Measurements from ENCODE around the gene ENPP6. TPM values are rescaled to one million over a fixed set of nuclear protein-coding genes. Genes with fewer than 3 reads are reported as not detected.

ENPP6 gene
- polyA plus RNA-seq, 1 of the 3 experiments (the other 2 are of a cell fraction), result not detected

DNA sequence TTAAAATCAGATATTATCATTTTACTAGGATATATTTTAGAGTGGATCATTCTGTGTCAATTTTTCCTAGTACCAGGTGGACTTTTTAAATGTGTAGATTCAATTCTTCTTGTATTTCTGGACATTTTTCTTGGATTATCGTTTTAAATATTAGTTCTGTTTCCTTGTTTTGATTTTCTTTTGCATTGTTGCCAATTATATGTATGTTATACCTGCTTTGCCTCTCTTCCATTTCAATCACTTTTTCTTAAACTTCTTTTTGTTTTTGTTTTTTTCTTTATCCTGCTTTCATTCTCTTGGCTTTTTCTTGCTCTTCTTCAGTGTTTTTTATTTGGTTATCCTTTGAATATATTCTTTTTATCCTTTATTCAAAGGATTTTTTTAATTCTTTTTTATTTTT lies 171.5 kb downstream of the ENPP6 start:
- Histone ChIP-seq H3K36me3 (replicated peaks in 1 of 2; ENCODE audit: control insufficient read depth in 1 of 2, insufficient read depth in 2 of 2, low read length in 1 of 2) (no peaks in the 10 kb centered on the region), H3K4me3 (ENCODE audit: low read depth in 2 of 2, low read length in 1 of 2) (no peak overlapping the region), H3K4me1 (ENCODE audit: control insufficient read depth in 1 of 2, insufficient read depth in 2 of 2, low read depth in 1 of 2, low read length in 1 of 2) (no peaks in the 10 kb centered on the region), H3K4me2 (no peak overlapping the region), H3K27me3 (ENCODE audit: insufficient read depth) (no peaks in the 10 kb centered on the region), H3F3A (replicated peaks; ENCODE audit: insufficient read depth) (no peaks in the 10 kb centered on the region), H3K79me2 (ENCODE audit: insufficient read depth) (no peaks in the 10 kb centered on the region), H3K9me2 (no peaks in the 10 kb centered on the region), H2AFZ (ENCODE audit: low read depth) (no peak overlapping the region), H3K27ac (ENCODE audit: low read depth in 2 of 2, low read length in 1 of 2) (no peak overlapping the region), H3K9ac (no peak overlapping the region), H4K20me1 (ENCODE audit: insufficient read depth) (no peaks in the 10 kb centered on the region), H3K9me3 (peaks cover 12% of the 10 kb centered on the region; the same call in 1 of the 2 replicates)
- no peak for DNase-seq
- ChIA-PET CTCF (no interaction called here), POLR2A (no interaction called here)
- TF ChIP-seq RFX5 (IDR thresholded peaks at IDR 0.05; ENCODE audit: low read length), result no peak
- no peak for TF ChIP-seq RCOR1 (IDR thresholded peaks at IDR 0.05; ENCODE audit: low read length)
- 7% methylated on average over 1 of the region's 1 CpG for WGBS (ENCODE audit: low lambda C conversion rate)

DNA sequence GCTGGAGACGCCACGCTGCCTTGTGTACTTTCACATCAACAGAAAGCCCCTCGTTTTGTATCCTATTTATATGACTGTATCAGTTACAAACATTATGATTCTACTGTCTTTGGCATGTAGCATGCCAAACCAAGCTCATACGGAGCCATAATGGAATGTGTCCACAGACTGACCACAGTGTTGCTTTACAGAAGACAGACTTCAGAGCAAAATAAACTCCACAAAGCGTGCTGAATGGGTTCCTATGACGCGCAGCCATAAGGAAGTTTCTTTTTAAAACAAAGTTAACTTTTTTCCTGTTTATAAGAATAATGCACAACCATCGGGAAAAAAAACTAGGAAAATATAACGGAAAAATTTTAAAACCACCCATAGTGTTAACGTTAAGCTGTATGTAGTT lies 176.5 kb downstream of the ENPP6 start:
- Histone ChIP-seq H3K9me3 (no peaks in the 10 kb centered on the region), H3K4me2 (no peak overlapping the region), H3K4me3 (ENCODE audit: low read depth in 2 of 2, low read length in 1 of 2) (no peak overlapping the region), H2AFZ (ENCODE audit: low read depth) (no peak overlapping the region), H3K27ac (ENCODE audit: low read depth in 2 of 2, low read length in 1 of 2) (no peak overlapping the region), H4K20me1 (ENCODE audit: insufficient read depth) (no peaks in the 10 kb centered on the region), H3K36me3 (replicated peaks in 1 of 2; ENCODE audit: control insufficient read depth in 1 of 2, insufficient read depth in 2 of 2, low read length in 1 of 2) (no peaks in the 10 kb centered on the region), H3K9ac (no peak overlapping the region), H3K79me2 (ENCODE audit: insufficient read depth) (no peaks in the 10 kb centered on the region), H3F3A (replicated peaks; ENCODE audit: insufficient read depth) (no peaks in the 10 kb centered on the region), H3K27me3 (ENCODE audit: insufficient read depth) (no peaks in the 10 kb centered on the region), H3K4me1 (ENCODE audit: control insufficient read depth in 1 of 2, insufficient read depth in 2 of 2, low read depth in 1 of 2, low read length in 1 of 2) (no peaks in the 10 kb centered on the region; a peak in 1 of 4 replicates), H3K9me2 (no peaks in the 10 kb centered on the region)
- TF ChIP-seq TEAD4 (IDR thresholded peaks at IDR 0.05; ENCODE audit: borderline replicate concordance, insufficient read depth) (no peak), FOXM1 (IDR thresholded peaks at IDR 0.05; ENCODE audit: low read depth) (no peak)
- TF ChIP-seq, protein P1, sequence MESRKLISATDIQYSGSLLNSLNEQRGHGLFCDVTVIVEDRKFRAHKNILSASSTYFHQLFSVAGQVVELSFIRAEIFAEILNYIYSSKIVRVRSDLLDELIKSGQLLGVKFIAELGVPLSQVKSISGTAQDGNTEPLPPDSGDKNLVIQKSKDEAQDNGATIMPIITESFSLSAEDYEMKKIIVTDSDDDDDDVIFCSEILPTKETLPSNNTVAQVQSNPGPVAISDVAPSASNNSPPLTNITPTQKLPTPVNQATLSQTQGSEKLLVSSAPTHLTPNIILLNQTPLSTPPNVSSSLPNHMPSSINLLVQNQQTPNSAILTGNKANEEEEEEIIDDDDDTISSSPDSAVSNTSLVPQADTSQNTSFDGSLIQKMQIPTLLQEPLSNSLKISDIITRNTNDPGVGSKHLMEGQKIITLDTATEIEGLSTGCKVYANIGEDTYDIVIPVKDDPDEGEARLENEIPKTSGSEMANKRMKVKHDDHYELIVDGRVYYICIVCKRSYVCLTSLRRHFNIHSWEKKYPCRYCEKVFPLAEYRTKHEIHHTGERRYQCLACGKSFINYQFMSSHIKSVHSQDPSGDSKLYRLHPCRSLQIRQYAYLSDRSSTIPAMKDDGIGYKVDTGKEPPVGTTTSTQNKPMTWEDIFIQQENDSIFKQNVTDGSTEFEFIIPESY (IDR thresholded peaks at IDR 0.05; ENCODE audit: borderline replicate concordance, low read depth), result no peak
- DNase-seq, result no peak
- WGBS (ENCODE audit: low lambda C conversion rate), result 59% methylated on average over 10 of the region's 10 CpGs
- POLR2A ChIA-PET, result no interaction called here
- CTCF ChIA-PET, result no interaction called here

DNA sequence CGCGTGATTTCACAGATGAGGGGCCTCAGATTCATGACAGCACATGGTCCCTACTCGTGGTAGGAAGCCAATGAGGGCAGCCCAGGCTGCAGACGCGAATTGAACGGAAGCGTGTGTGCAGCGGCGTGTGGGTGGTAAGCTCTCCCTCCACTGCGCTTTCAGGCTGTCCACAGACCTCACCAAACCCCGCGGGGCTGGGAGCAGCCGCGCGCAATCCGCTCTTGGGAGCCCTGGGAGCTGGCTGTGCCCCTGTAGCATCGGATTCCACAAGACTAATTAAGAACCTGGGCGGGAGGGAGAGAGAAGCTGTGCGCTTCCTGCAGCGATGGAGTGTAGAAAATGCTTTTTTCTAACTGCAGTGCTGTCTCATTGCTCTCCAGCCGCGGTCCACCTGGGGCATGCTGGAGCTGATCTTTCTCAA lies 177.7 kb downstream of the ENPP6 start:
- Histone ChIP-seq H3F3A (replicated peaks; ENCODE audit: insufficient read depth) (no peaks in the 10 kb centered on the region), H3K9ac (no peak overlapping the region), H3K4me2 (no peak overlapping the region), H3K9me2 (no peaks in the 10 kb centered on the region), H3K4me1 (ENCODE audit: control insufficient read depth in 1 of 2, insufficient read depth in 2 of 2, low read depth in 1 of 2, low read length in 1 of 2) (no peaks in the 10 kb centered on the region; a peak in 1 of 4 replicates), H3K79me2 (ENCODE audit: insufficient read depth) (no peaks in the 10 kb centered on the region), H4K20me1 (ENCODE audit: insufficient read depth) (no peaks in the 10 kb centered on the region), H2AFZ (ENCODE audit: low read depth) (no peak overlapping the region), H3K4me3 (ENCODE audit: low read depth in 2 of 2, low read length in 1 of 2) (no peak overlapping the region), H3K9me3 (no peaks in the 10 kb centered on the region), H3K27me3 (ENCODE audit: insufficient read depth) (no peaks in the 10 kb centered on the region), H3K27ac (ENCODE audit: low read depth in 2 of 2, low read length in 1 of 2) (no peak overlapping the region), H3K36me3 (replicated peaks in 1 of 2; ENCODE audit: control insufficient read depth in 1 of 2, insufficient read depth in 2 of 2, low read length in 1 of 2) (no peaks in the 10 kb centered on the region)
- POLR2A ChIA-PET, result no interaction called here
- CTCF ChIA-PET, result no interaction called here
- TF ChIP-seq RXRA (IDR thresholded peaks at IDR 0.05; ENCODE audit: borderline replicate concordance, low read depth), result no peak
- DNase-seq, result no peak
- WGBS (ENCODE audit: low lambda C conversion rate), result 53% methylated on average over 14 of the region's 22 CpGs

All from SK-N-SH (cell line).